Astrocyte (in vitro differentiated cells and primary cell): ENCODE data around the gene PLPPR1. TPM values are rescaled to one million over a fixed set of nuclear protein-coding genes. Genes with fewer than 3 reads are reported as not detected.

Experiments
- DNase-seq: peaks from one replicate; pipeline ENCODE4 v3.0.0-alpha.2; 2010; ENCODE audit warnings: low read depth
- FAIRE-seq: peaks from 2 replicates; lab custom pipeline; 2011; peaks lifted over from hg19 to GRCh38; lab: Jason Lieb, UNC
- H2AFZ ChIP-seq: 2 replicates; pipeline ENCODE4 v1.6.0; 2012; ENCODE audit warnings: low read depth, low read length, inconsistent platforms
- H3K27ac ChIP-seq: 2 replicates; pipeline ENCODE4 v1.5.1; 2011; ENCODE audit warnings: low read depth, low read length, inconsistent platforms
- H3K27me3 ChIP-seq: 2 replicates; pipeline ENCODE4 v1.6.0; 2011; ENCODE audit warnings: low read length, inconsistent platforms; ENCODE audit not compliant: insufficient read depth
- H3K36me3 ChIP-seq: 2 replicates; pipeline ENCODE4 v1.5.1; 2011; ENCODE audit warnings: low read length, inconsistent platforms; ENCODE audit not compliant: insufficient read depth
- H3K4me1 ChIP-seq: 2 replicates; pipeline ENCODE4 v1.5.1; 2011; ENCODE audit warnings: low read length, inconsistent platforms; ENCODE audit not compliant: insufficient read depth
- H3K4me2 ChIP-seq: 2 replicates; pipeline ENCODE4 v1.6.0; 2012; ENCODE audit warnings: low read length, inconsistent platforms
- H3K4me3 ChIP-seq: 2 replicates; pipeline ENCODE4 v1.5.1; 2011; ENCODE audit warnings: low read depth, mild to moderate bottlenecking, low read length, inconsistent platforms; ENCODE audit not compliant: insufficient read depth
- H3K79me2 ChIP-seq: 2 replicates; pipeline ENCODE4 v1.6.0; 2012; ENCODE audit warnings: mild to moderate bottlenecking, low read length, inconsistent platforms; ENCODE audit not compliant: insufficient read depth
- H3K9ac ChIP-seq: 2 replicates; pipeline ENCODE4 v1.6.0; 2012; ENCODE audit warnings: mild to moderate bottlenecking, low read length, inconsistent platforms
- H3K9me3 ChIP-seq: 2 replicates; pipeline ENCODE4 v1.5.1; 2012; ENCODE audit warnings: low read depth, mild to moderate bottlenecking, low read length, inconsistent platforms; ENCODE audit not compliant: insufficient read depth
- H4K20me1 ChIP-seq: 2 replicates; pipeline ENCODE4 v1.6.0; 2012; ENCODE audit warnings: low read length, inconsistent platforms; ENCODE audit not compliant: insufficient read depth
- H3K27ac Mint-ChIP-seq: one replicate; pipeline ENCODE4 v1.8.0; 2021; ENCODE audit warnings: mild to moderate bottlenecking, mixed read lengths; ENCODE audit not compliant: unreplicated experiment
- H3K27me3 Mint-ChIP-seq: one replicate; pipeline ENCODE4 v1.8.0; 2021; ENCODE audit warnings: low read depth, mixed read lengths; ENCODE audit not compliant: unreplicated experiment
- H3K36me3 Mint-ChIP-seq: one replicate; pipeline ENCODE4 v1.8.0; 2021; ENCODE audit warnings: low read depth, mixed read lengths; ENCODE audit not compliant: unreplicated experiment
- H3K4me1 Mint-ChIP-seq: one replicate; pipeline ENCODE4 v1.8.0; 2021; ENCODE audit warnings: low read depth, mixed read lengths; ENCODE audit not compliant: unreplicated experiment
- H3K4me3 Mint-ChIP-seq: one replicate; pipeline ENCODE4 v1.8.0; 2021; ENCODE audit warnings: mild to moderate bottlenecking, moderate library complexity, mixed read lengths; ENCODE audit not compliant: unreplicated experiment
- H3K9me3 Mint-ChIP-seq: one replicate; pipeline ENCODE4 v1.8.0; 2021; ENCODE audit warnings: mild to moderate bottlenecking, mixed read lengths; ENCODE audit not compliant: unreplicated experiment
- CTCF ChIP-seq: IDR thresholded peaks from 2 replicates; pipeline ENCODE4 v1.5.1; 2011; ENCODE audit warnings: low read depth, mild to moderate bottlenecking, inconsistent platforms, low read length, moderate library complexity; ENCODE audit not compliant: insufficient read depth
- EZH2 ChIP-seq: IDR thresholded peaks from 2 replicates; pipeline ENCODE4 v1.6.1; 2012; ENCODE audit warnings: mild to moderate bottlenecking, low read length, inconsistent platforms; ENCODE audit not compliant: insufficient read depth
- total RNA-seq: library from RNA; stranded (reverse); gene quantifications from 2 replicates; pipeline ENCODE4 v1.2.1, GENCODE V29; 2021

Gene PLPPR1
- total RNA-seq, 1 donor from 2014 or later: not detected

DNA sequence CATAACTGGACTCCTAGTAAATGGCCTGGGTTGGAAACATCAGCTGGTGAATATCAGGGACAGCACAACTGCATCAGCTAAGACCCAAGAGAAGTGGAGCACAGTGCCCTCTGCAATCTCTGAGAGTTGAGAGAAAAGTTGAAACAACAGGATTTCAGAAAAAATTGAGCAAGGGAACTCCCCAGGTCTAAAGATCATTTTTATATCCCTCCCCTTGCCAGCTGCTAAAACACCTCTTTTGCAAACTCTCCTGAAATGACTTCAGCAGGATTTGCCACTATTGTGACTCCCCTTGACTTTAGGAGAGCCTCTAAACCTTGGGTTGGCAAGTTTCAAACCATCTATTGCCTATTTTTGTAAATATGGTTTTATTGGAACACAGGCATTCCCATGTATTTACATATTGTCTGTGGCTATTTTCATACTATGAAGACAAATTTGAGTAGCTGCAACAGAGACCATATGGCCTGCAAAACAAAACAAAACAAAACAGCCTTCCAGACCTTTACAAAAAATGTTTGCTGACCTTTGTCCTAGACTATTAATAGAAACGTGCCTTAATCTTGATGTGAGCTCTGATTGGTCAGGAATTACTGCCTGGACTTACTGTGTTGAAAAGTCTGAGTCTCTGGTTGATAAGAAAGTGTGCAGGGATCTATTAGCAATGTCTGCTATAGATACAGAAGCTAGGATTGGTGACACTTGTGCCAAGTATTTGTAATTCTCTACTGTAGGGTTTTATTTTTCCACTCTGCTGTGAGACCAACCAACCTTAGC, 37.7 kb upstream of the PLPPR1 start:
- H3K4me1 ChIP-seq: no peaks in the 10 kb centered on the region
- Mint-ChIP-seq H3K27ac (no peak overlapping the region), H3K36me3 (no peaks in the 10 kb centered on the region), H3K27me3 (no peaks in the 10 kb centered on the region), H3K4me1 (no peaks in the 10 kb centered on the region), H3K9me3 (no peaks in the 10 kb centered on the region), H3K4me3 (no peak overlapping the region)
- H3K27ac ChIP-seq: no peak overlapping the region
- no peaks in the 10 kb centered on the region for H3K9me3 ChIP-seq
- no peak overlapping the region for H3K4me2 ChIP-seq
- FAIRE-seq: no peak
- TF ChIP-seq CTCF (no peak), EZH2 (no peak)
- H3K9ac ChIP-seq: no peak overlapping the region
- no peak overlapping the region for H2AFZ ChIP-seq
- DNase-seq: no peak
- no peaks in the 10 kb centered on the region for H4K20me1 ChIP-seq
- H3K79me2 ChIP-seq: no peaks in the 10 kb centered on the region
- no peak overlapping the region for H3K4me3 ChIP-seq
- H3K36me3 ChIP-seq: no peaks in the 10 kb centered on the region
- no peaks in the 10 kb centered on the region for H3K27me3 ChIP-seq

DNA sequence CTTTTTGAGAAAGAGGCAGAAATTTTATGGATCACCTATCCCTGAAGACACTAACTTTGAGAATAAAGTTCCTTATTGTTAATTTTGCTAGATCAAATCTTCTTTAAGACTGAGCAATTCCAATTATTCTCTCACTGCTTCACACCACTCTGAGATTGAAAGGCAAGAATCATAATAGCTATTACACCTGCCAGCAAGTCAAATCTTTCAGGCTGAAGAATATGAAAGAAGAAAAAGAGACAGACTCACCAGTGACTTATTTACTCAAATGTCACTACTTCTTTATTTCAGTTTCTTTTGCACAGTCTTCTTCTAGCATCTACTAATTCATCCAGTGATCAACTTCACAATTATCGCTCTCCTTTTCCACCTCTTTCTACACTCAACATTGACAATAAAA, 35.9 kb upstream of the PLPPR1 start:
- Mint-ChIP-seq H3K36me3 (no peaks in the 10 kb centered on the region), H3K27me3 (no peaks in the 10 kb centered on the region), H3K4me1 (no peaks in the 10 kb centered on the region), H3K4me3 (no peak overlapping the region), H3K27ac (no peak overlapping the region), H3K9me3 (no peaks in the 10 kb centered on the region)
- no peaks in the 10 kb centered on the region for H4K20me1 ChIP-seq
- no peak for DNase-seq
- no peak for FAIRE-seq
- H3K27me3 ChIP-seq: no peaks in the 10 kb centered on the region
- TF ChIP-seq CTCF (no peak), EZH2 (no peak)
- H3K36me3 ChIP-seq: no peaks in the 10 kb centered on the region
- no peak overlapping the region for H3K4me2 ChIP-seq
- H3K79me2 ChIP-seq: no peaks in the 10 kb centered on the region
- H3K9me3 ChIP-seq: no peaks in the 10 kb centered on the region
- H2AFZ ChIP-seq: no peak overlapping the region
- H3K4me3 ChIP-seq: no peak overlapping the region
- no peak overlapping the region for H3K27ac ChIP-seq
- no peaks in the 10 kb centered on the region for H3K4me1 ChIP-seq
- no peak overlapping the region for H3K9ac ChIP-seq

DNA sequence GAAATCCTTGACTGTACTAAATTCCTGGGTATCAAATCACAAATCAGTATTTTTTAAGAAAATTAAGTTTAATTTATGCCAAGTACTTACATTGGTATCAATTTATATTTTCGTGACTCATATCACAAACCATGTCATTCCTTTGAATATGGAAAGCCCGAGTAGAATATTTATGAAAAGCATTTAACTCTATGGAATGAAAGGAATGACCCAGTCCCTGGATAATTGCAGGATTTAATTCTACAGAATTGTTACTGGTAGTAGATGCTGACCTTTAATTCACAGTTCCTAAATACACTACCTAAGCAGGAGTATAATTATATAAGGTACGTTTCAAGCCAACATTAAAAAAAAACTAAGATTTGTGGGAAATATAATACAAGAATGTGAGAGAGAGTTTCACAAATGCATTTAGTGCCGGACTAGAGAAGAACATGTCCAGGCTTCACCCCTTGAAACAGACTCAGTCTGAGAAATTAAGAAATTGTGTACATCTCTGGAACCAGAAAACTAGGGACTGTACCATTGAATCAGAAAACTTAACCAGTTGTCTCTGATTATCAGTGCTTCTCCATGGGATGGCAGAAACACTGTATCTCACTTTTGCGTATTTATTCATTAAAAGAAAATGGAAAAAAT, 28.5 kb upstream of the PLPPR1 start:
- no peaks in the 10 kb centered on the region for H3K36me3 Mint-ChIP-seq
- no peak overlapping the region for H3K4me3 ChIP-seq
- H3K27ac Mint-ChIP-seq: peak overlapping the region; percentile 85
- no peak overlapping the region for H3K27ac ChIP-seq
- H3K27me3 Mint-ChIP-seq: no peaks in the 10 kb centered on the region
- H3K4me2 ChIP-seq: no peak overlapping the region
- no peak for FAIRE-seq
- H3K79me2 ChIP-seq: no peaks in the 10 kb centered on the region
- H3K9me3 Mint-ChIP-seq: no peaks in the 10 kb centered on the region
- no peak for DNase-seq
- TF ChIP-seq EZH2 (no peak), CTCF (no peak)
- peaks cover 13% of the 10 kb centered on the region for H3K4me1 Mint-ChIP-seq
- H3K27me3 ChIP-seq: no peaks in the 10 kb centered on the region
- no peaks in the 10 kb centered on the region for H4K20me1 ChIP-seq
- H3K36me3 ChIP-seq: no peaks in the 10 kb centered on the region
- no peaks in the 10 kb centered on the region for H3K4me1 ChIP-seq
- no peak overlapping the region for H2AFZ ChIP-seq
- no peak overlapping the region for H3K4me3 Mint-ChIP-seq
- no peak overlapping the region for H3K9ac ChIP-seq
- H3K9me3 ChIP-seq: no peaks in the 10 kb centered on the region
